ENCODE measurements around the gene HOMER2.
"Not testable (repeated sequence)": the region's sequence is repeated elsewhere in the genome, so short reads cannot be mapped to it uniquely, and the experiment has no call there.

HOMER2 gene
- long read RNA-seq, donor 1, partial matches to known transcripts, result 0 of 4 reads
- long read RNA-seq, donor 1, other reads (novel, unspliced or antisense), result 0 of 4 reads
- long read RNA-seq, donor 2, partial matches to known transcripts, result 0 of 2 reads
- long read RNA-seq, donor 2, other reads (novel, unspliced or antisense), result 0 of 2 reads
- long read RNA-seq, donor 3, partial matches to known transcripts, result 5 of 7 reads
- long read RNA-seq, donor 3, other reads (novel, unspliced or antisense), result 0 of 7 reads
- long read RNA-seq, donor 4, partial matches to known transcripts, result 0 of 4 reads
- long read RNA-seq, donor 4, other reads (novel, unspliced or antisense), result 0 of 4 reads
- long read RNA-seq, donor 5, partial matches to known transcripts, result 5 of 10 reads
- long read RNA-seq, donor 5, other reads (novel, unspliced or antisense), result 0 of 10 reads
- long read RNA-seq, donor 6, partial matches to known transcripts, result 0 of 2 reads
- long read RNA-seq, donor 6, other reads (novel, unspliced or antisense), result 0 of 2 reads
- long read RNA-seq, donor 7, result 0 reads
- long read RNA-seq, donor 8, partial matches to known transcripts, result 0 of 3 reads
- long read RNA-seq, donor 8, other reads (novel, unspliced or antisense), result 0 of 3 reads

DNA sequence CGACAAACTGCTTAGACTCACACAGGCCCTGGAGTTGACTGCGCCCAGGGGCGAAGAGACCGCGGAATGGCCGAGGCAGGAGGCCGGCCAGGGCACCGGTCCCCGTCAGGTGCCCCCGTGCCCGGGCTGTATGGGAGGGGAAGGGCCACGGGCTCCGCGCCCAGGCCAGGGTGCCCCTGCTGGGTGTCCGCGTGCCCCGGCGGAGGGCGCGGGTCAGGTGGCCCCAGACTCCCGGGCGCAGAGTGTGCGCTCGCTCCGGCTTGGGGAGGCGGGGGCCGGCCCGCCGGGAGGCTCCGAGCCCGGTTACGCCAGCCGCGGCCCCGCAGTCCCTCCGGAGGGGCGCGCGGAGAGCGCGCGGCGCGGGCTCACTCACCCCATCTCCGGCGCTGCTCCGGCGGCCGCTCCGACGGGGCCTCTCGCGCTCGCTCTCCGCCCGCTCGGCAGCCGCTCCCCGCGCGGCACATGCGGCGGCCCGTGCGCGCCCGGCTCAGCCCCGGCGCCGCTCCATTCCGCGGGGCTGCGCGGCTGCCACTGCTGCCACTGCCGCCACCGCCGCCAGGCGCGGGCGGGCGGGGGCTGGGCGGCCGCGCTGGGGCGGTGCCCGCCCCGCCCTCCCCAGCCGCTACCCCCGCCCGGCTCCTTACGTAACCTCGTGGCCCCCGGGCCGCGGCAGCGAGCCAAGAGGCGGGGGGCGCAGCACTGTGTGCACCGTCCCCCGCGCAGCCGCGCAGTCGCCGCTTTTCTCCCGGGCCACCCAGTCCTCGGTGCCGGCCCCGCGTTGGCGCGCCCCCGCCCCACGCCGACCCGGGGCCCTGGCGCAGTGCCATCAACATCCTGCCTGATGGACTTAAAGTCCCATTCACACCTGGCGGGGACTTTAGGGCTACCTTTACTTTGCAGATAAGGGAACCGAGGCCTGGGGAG lies at the start of gene HOMER2:
HOMER2 (minus strand) TSS at position 563 of the 924 bp plus-strand sequence; CDS start at position 378, 185 bp downstream.
- peak; percentile 71 for DNase-seq

DNA sequence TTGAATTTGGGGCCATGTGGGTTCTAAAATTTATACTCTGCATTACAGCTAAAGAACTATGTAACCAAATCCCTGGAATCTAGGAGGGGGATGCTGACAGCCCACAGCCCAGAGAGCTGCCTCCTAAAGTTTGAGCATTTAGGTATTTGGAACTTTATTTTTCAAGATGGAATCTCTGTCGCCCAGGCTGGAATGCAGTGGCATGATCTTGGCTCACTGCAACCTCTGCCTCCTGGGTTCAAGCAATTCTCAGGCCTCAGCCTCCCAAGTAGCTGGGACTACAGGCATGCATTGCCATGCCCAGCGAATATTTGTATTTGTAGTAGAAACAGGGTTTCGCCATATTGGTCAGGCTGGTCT lies 48.1 kb upstream of the HOMER2 start:
- not testable (repeated sequence) for DNase-seq

DNA sequence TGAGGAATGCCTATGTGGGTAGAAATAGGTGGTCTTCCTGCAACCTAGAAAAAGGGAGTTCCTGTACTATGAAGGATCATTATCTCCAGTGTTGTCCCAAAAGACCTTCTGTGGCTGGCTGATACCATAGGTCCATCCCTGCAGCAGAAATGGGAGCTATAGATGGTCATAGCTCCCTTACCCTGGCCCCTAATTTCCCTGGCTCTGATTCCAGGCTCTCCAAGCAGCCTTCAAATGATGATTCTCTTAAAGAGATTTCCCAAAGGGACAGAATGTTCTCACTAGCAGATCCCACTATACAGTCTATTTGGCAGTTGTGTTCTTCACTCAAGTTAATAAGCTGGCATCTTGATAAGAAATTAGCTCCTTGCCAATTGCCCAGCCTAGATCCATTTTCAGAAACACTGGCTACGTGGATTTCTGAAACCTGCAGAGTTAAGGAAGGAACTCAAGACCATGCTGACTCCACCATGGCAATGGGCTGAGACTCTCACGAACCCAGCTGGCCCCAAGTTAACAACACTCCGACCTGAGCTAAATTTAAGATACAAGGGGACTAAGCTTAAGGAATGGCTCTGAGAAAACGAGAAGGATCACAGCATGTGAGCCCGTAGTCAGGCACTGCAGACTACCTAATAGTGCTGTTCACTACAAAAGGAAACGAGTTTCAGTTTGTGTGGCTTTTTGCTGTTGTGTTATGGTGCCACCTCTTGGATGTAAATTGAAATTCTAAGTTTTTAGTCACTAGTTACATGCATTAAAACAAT lies 47.6 kb upstream of the HOMER2 start:
- DNase-seq, result peak; percentile 33

DNA sequence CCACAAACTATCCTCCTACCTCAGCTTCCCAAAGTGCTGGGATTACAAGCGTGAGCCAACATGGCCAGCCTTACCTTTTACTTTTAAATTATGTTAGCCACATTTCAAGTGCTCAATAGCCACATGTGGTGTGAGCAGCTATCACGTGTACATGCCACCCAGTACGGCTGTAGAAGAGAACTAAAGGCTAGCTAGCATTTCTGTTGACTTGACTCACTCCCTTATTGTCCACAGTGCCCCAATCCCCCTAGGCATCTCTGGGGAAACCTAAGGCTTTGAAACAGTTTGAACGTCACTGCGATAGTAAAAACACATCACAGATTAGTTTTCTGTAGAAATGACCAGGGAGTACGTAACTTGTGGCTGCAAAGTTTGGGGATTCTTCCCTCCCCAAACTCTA lies 46.9 kb upstream of the HOMER2 start:
- DNase-seq, result no peak

DNA sequence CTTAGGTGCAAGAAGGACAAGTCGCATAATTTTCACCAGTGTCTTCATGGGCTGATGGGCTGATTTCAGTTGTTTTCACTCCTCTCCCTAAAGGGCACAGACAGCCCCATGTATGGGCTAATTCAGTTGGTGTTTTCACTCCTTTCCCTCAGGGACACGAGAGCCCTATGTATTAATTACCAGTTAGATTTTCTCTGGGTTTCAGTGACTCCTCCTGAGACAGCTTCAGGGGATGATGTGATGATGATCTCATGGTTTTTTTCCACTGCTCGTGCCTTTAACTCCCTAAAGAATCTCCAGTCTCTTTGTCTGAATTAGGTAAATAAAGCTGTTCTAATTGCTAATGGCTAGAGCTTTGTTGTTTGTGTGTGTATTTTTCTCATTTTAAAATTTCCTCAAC lies 43.4 kb upstream of the HOMER2 start:
- DNase-seq, result no peak

DNA sequence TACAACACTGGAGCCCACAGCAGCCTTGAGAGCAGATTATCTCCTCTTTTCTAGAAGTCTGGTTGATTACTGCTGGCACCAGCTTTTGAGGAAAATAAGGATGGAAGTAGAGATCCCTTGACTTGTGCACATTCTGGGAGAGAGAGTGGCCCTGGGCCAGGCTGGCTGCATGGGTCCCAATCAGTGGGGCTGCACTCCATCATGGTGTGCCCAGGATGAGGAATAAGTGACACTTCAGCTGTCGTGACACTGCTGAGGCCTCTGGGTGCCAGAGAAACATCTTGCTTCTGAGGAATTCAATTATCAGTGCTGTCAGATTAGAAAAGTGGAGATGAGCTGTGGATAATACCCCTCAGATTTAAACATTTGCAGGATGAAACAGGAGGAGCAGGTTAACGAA lies 42.6 kb upstream of the HOMER2 start:
- no peak for DNase-seq

DNA sequence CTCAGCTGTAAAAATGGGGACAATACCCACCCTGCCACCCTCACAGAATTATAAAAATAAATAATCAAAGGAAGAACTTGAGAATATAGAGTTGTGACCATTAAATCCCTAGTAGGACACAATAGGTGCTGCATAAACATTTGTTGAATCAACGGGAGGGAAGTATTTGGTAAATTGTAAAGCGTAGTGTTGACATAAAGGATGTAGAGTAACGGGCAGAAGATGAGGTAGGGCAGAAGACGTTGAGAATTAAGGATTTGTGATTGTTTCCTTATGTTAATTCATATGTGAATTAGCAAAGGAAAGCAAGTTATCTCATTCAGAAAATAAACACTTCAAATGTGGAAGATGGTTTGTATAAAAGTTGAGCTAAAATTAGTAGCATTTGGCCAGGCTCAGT lies 40.6 kb upstream of the HOMER2 start:
- no peak for DNase-seq

DNA sequence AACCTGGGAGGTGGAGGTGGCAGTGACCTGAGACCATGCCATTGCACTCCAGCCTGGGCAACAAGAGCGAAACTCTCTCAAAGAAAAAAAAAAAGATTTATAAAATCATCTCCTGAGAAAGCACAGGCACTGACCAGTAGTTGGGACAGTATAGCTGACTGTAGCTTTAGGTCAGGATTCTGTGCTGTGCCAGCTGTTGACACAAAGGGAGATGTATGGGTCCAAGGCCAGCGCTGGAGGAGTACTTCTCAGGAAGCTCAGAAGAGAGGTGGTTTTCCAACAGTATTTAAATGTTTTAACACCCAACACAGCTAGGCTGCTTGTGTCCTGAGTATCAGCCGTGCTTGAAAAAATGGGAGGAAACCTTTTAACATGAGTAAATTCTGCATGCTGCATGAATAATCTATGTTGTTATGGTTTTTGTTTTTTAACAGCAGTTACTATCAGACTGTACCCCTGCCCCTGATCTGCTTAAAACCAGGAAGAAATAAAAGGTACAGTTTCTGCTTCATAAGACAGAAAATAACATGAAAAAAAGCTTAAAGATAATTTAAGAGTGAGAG lies 40.0 kb upstream of the HOMER2 start:
- DNase-seq, result no peak

DNA sequence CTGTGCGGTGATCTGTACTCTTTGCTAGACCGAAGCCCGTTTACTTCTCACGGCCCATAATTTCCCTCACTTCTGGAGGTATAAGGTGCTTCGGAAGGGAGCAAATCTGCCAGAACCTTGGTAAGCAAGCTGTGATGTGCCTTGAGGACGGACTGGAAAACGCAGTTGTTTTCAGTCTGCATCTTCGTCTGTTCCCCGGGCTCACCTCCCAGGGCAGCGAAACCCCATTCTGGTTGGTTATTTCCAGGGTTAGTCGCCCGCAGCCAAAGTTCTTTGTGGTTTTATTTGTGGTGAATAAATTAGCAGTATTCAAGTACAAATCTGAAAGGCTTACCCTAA lies 33.9 kb upstream of the HOMER2 start:
- no peak for DNase-seq

DNA sequence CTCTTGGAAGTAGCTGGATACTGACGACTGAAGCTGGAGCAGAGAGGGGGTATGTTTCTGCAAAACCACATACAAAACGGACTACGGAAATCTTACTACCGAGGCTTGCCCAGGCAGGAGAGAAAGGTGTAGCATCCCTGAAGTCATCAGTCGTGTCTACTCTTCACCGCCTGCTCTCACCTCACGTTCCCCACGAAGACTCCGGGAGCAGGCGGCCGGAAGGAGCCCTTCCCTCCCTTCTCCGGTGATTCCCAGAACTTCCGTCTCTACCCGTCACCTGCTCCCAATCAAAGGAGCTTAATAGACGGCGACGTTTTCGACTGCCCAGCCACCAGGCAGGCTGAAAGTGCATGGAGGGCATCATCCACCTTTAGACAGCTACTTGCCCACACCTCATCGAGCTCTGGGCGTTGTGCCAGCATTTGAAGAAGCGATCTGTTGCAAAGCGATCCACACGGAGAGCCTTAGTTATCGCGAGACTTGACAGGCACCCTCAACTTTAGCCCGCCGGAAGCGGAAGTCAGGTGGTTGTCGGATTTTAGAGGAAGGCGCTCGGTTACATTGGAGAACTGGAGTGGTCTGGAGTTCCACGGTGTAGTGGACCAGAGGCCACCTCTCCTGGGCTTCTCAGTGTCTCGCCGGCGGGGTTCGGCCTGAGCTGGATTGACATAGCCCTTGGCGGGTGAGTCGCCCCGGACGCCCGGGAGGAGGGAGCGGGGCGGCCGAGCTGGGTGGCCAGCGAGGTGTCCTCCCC lies 33.3 kb upstream of the HOMER2 start, which contains the start of gene RAMAC:
RAMAC (plus strand) TSS at position 523 of the 754 bp plus-strand sequence. CDS start 2,809 bp downstream, outside the sequence.
- DNase-seq, result peak; percentile 93

DNA sequence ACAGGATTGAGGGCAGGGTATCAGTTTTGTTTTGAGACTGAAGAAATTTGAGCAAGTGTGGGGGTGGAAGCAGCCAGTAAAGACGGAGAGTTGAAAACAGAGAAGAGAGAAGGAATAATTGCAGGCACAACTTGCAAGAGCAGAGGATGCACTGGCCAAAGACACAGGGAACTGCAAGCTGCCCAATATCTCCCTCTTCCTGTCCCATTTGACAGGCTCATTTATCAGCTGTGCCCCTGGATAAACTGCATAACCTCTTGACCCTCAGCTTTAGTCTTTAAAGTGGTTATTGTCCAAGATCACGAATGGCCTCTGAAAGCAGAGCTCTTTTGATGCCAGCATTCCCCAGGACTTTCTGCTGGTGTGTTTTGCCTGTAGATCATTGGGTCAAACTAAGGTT lies 28.5 kb upstream of the HOMER2 start:
- no peak for DNase-seq

DNA sequence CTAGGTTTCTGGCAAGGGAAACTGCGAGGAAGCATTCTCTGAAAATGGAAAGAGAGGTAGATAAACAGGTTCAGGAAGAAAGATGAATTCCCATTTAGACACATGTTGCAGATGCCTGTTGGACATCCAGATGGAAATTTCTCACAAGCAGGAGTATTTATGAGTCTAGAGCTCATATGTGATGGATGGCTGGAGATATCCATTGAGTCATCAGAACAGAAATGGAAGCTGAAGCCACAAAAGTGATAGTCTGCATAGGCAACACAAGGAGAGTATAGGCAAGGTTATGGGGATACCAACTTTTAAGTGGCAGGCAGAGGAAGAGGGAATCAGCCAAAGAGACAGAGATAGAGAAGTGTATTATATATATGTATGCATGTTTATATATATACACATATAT lies 27.2 kb upstream of the HOMER2 start:
- no peak for DNase-seq

DNA sequence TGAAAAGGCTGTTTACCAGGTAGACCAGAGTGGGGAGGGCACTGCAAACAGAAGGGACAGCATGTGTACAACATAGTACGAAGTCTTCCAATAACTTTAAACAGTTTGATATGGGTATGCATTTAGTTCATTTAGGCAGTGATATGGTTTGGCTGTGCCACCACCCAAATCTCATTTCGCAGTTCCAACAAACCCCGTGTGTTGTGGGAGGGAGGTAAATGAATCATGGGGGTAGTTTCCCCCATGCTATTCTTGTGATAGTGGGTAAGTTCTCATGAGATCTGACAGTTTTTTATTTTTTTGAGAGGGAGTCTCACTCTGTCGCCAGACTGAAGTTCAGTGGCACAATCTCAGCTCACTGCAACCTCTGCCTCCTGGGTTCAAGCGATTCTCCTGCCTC lies 25.9 kb upstream of the HOMER2 start:
- no peak for DNase-seq

DNA sequence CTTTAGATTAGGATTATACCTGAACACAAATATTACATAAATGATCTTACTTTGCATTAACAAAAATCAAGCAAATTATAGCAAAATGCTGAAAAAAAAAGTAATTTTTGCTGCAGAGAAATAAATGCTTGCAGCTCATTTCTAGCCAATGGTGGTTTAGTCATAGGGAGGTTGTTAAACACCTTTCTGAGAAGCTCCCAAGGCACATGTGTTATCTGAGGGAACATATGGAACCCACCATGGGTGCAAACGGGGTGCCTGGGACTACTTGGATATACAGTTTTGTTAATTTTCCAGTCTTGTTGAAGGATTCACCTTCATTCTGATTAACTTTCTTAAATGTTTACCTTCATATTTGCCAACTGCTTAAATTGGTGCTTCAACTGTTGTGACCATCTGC lies 24.6 kb upstream of the HOMER2 start:
- no peak for DNase-seq

DNA sequence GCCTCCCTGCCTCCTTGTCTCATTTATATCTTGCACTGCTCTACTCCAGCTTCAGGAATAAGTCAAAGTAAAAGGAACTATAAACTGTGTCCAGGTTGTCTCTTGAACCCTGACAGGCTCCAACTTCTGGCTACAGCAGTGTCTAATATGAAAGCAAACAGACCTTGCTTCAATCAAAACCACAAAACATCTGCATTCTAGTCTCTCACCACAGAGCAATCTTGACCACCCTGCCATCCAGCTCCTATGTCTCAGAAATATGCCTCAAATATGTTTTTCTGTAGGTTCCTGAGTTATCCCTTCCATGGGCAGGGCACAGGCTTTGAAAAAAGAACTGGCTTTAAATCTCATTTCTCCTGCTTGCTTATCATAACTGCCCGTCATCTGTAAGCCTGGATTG lies 20.5 kb upstream of the HOMER2 start:
- no peak for DNase-seq

DNA sequence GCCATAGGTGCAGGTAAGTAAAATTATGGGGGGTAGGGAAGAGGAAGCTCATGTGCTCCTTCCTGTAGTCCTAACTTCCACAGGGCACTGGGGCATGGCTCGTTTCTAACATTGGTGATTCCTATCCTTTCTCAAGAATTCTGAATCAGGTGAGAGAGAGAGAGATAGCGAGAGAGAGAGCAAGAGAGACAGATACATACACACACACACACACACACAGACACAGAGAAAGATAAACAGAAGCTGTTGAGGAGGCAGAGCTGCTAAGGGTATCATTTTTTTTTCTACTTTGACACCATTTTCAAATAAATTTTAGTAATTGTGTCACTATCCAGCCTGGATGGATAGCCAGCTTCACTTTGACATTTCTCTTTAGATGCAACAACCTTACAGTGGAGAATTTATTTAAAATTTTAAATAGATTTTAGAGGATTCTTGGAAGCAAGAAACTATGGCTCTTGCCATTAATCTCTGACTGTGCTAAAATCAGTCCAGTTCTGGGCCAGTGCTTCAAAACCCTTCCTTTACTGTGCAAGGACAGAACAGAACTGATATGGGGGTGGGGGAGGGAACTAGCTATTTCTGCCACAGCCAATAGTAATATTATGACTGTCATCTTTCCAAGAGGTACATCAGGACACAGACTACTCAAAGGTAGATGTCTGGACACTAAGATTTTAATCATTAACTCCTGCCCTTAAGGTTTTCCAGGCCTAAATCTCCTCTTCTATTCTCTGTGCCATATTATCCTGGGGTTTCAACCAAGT lies 18.9 kb upstream of the HOMER2 start:
- no peak for DNase-seq

DNA sequence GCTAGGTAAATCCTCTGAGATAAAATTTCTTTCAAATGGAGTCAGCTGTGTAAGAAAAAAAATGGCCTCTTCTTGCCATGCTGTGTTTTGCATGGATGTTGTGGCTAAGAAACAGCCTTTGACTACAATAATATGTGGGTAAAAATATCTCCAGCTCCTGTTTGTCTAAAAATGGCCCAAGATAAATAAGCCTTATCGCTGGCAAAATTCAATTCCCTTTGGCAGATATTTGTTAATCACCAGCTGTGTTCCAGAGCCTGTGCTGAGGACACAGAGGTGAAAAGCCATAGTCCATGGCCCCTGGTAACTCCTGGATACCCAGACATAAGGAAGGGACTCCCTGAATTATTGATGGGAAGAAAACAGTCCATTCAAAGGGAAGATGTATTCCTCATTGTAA lies 18.2 kb upstream of the HOMER2 start:
- no peak for DNase-seq

DNA sequence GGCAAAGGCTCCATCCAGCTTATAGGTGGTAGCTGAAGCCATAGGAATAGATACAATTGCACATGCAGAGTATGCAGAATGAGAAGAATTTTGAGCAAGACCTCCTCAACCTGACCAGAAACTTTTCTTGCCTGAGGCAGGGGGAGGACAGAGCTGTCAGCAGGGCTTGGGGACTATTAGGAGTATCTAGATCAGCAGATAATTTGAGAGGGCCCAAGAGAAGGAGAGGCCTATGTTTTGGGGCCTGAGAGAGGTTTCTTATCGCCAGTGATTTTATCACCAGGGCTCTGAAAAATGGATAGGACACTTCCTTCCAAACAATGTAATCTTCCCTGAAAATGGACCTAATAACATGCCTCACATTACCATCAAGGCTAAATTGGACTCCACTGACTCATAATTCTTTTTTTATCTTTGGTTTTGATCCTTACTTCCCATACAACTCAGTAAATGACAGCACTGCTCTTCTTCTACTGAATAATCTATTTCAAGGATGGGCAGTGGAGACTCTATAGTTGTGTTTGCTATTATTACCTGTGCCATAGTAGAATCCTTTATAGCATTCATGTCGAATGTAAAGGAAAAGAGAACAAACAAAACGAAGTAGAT lies 17.7 kb upstream of the HOMER2 start:
- DNase-seq, result no peak

DNA sequence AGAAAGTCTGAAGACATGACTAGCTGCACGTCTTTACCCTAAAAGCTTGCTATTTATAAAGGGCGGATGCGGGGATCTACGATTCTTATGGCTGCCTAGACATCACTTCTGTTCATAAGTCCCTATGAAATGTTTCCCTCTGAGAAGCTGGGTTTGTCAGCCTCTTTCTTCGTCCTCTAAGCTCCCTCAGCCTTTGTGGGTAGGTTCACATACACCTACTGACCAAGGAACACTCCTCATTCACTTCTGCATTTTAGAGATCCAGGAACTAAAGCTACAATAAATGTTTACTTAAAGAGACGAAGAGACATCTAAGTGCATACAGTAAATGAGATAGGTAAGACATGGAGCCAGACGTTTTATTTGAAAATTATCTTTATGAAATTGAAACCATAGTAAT lies 16.8 kb upstream of the HOMER2 start:
- DNase-seq, result no peak

DNA sequence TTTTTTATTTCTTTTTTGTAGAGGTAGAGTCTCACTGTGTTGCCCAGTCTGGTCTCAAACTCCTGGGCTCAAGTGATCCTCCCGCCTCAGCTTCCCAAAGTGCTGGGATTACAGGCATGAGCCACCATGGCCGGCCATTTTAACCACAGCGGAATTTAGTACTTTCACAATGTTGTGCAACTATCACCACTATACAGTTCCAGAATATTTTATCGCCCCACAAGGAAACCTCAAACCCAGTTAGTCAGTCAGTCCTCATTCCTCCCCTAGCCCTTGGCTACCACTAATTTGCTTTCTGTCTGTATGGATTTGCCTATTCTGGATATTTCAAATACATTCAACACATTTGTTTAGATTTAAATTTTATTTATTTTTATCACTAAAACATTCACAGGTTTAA lies 15.5 kb upstream of the HOMER2 start:
- DNase-seq, result no peak

All from right kidney (tissue), 9 donors.